ENCODE measurements around the gene CHI3L1. TPM values are rescaled to one million over a fixed set of nuclear protein-coding genes. Genes with fewer than 3 reads are reported as not detected.

Gene CHI3L1
- total RNA-seq, 1 experiment from 2014 or later: not detected

DNA sequence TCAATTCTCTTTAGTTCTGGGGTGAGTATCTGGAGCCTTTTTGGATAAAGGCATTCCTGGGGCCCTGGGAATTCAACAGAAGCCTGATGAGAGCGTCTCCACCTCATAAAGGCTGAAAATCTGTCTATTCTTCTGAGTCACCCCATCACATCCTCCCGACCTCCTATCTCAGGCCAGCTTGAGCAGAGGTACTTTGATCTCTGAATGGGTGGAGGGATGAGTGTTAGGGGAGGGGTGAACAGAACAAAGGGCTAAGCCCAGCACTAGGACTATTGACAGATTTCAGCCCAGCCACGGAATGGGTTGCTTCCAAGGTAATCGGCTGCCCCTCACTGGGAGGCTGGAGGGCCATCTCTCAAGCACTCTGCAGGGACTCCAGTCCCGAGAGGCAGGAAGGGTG lies 8.4 kb downstream of the CHI3L1 start:
- H3K9me3 Mint-ChIP-seq: no peaks in the 10 kb centered on the region
- H2BK15ac ChIP-seq (ENCODE audit: low read depth, low read length): no peak overlapping the region
- no peaks in the 10 kb centered on the region for H3K79me1 ChIP-seq (ENCODE audit: insufficient read depth, low read depth, low read length, poor library complexity, severe bottlenecking)
- H3K9ac ChIP-seq (ENCODE audit: extremely low read depth, insufficient read length, low read length): no peak overlapping the region
- H3K14ac ChIP-seq (ENCODE audit: insufficient read depth, low read length): no peak overlapping the region; the same call in 1 of the 2 replicates
- H3K23me2 ChIP-seq (ENCODE audit: insufficient read length, low read depth, low read length, poor library complexity, severe bottlenecking): no peaks in the 10 kb centered on the region
- no peak overlapping the region for H4K8ac ChIP-seq (replicated peaks; ENCODE audit: insufficient read length, low read depth, low read length)
- H4K91ac ChIP-seq (ENCODE audit: insufficient read length, low read depth, low read length): no peak overlapping the region
- H3K4ac ChIP-seq (ENCODE audit: low read depth, low read length): no peak overlapping the region
- H3K4me2 ChIP-seq (ENCODE audit: insufficient read depth, insufficient read length, low read length): no peak overlapping the region
- H2BK12ac ChIP-seq (ENCODE audit: insufficient read length, low read depth, low read length): no peak overlapping the region
- H2AFZ ChIP-seq (ENCODE audit: low read length): no peak overlapping the region
- H3K56ac ChIP-seq (ENCODE audit: insufficient read length, low read depth, low read length): no peak overlapping the region
- H3K36me3 Mint-ChIP-seq (ENCODE audit: insufficient read depth in 1 of 3, low read depth in 3 of 3): no peaks in the 10 kb centered on the region
- H3K27me3 ChIP-seq (ENCODE audit: insufficient read depth, low read length): no peaks in the 10 kb centered on the region
- peaks cover 1% of the 10 kb centered on the region; the same call in 1 of the 2 replicates for H3K27me3 Mint-ChIP-seq (ENCODE audit: low read depth)
- H4K20me1 ChIP-seq (ENCODE audit: control insufficient read depth, insufficient read depth, insufficient read length): no peaks in the 10 kb centered on the region
- TF ChIP-seq, protein P1, sequence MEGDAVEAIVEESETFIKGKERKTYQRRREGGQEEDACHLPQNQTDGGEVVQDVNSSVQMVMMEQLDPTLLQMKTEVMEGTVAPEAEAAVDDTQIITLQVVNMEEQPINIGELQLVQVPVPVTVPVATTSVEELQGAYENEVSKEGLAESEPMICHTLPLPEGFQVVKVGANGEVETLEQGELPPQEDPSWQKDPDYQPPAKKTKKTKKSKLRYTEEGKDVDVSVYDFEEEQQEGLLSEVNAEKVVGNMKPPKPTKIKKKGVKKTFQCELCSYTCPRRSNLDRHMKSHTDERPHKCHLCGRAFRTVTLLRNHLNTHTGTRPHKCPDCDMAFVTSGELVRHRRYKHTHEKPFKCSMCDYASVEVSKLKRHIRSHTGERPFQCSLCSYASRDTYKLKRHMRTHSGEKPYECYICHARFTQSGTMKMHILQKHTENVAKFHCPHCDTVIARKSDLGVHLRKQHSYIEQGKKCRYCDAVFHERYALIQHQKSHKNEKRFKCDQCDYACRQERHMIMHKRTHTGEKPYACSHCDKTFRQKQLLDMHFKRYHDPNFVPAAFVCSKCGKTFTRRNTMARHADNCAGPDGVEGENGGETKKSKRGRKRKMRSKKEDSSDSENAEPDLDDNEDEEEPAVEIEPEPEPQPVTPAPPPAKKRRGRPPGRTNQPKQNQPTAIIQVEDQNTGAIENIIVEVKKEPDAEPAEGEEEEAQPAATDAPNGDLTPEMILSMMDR (conservative IDR thresholded peaks at IDR 0.05): no peak
- H2BK5ac ChIP-seq (ENCODE audit: insufficient read length, low read length): no peak overlapping the region
- H3K27ac Mint-ChIP-seq: no peak overlapping the region
- H3K27ac ChIP-seq (ENCODE audit: insufficient read length, low read depth, low read length): no peak overlapping the region
- peaks cover 26 to 34% of the 10 kb centered on the region in 2 experiments for H3K4me1 Mint-ChIP-seq
- H3K9me3 ChIP-seq (ENCODE audit: control insufficient read depth, low read depth, low read length): no peaks in the 10 kb centered on the region
- H2BK120ac ChIP-seq (ENCODE audit: low read depth, low read length, poor library complexity, severe bottlenecking): no peak overlapping the region
- no peak overlapping the region for H3K18ac ChIP-seq (ENCODE audit: insufficient read length, low read depth, low read length)
- H4K5ac ChIP-seq (ENCODE audit: insufficient read length, low read depth, low read length): no peak overlapping the region
- no peak overlapping the region for H2AK5ac ChIP-seq (ENCODE audit: insufficient read length, low read length)
- H3K79me2 ChIP-seq (ENCODE audit: insufficient read depth, low read length): no peaks in the 10 kb centered on the region
- no peak overlapping the region for H2BK20ac ChIP-seq (ENCODE audit: low read depth, low read length, poor library complexity, severe bottlenecking)
- no peak overlapping the region for H3T11ph ChIP-seq (ENCODE audit: low read length)
- H3K4me1 ChIP-seq (ENCODE audit: insufficient read depth, low read length): no peaks in the 10 kb centered on the region
- H3K4me3 Mint-ChIP-seq: no peak overlapping the region; a peak in 1 of 5 replicates
- WGBS (ENCODE audit: extremely low coverage, insufficient read length, low lambda C conversion rate): no CpG with 5 or more reads among the region's 5 CpGs
- peak; percentile 47 for DNase-seq
- no peak overlapping the region for H3K23ac ChIP-seq (ENCODE audit: insufficient read length, low read depth, low read length)
